ENCODE results near the gene ASPSCR1. TPM values are rescaled to one million over a fixed set of nuclear protein-coding genes. Genes with fewer than 3 reads are reported as not detected.

ASPSCR1 gene
- total RNA-seq, 1 experiment from 2014 or later, result 60.4 TPM

- H3K4me3 Mint-ChIP-seq, result no peak overlapping the region
- peaks cover 38% of the 10 kb centered on the region for H3K27me3 Mint-ChIP-seq (ENCODE audit: low read depth)
- no peak for DNase-seq (ENCODE audit: low spot score)
- TF ChIP-seq ZNF138 (CRISPR knock-in tag; conservative IDR thresholded peaks at IDR 0.05) (no peak), ZNF416 (CRISPR knock-in tag; IDR thresholded peaks at IDR 0.05) (no peak), RELA (CRISPR knock-in tag; IDR thresholded peaks at IDR 0.05; ENCODE audit: borderline replicate concordance) (no peak), MLX (CRISPR knock-in tag; IDR thresholded peaks at IDR 0.05) (no peak)
- TF ChIP-seq, protein P1, sequence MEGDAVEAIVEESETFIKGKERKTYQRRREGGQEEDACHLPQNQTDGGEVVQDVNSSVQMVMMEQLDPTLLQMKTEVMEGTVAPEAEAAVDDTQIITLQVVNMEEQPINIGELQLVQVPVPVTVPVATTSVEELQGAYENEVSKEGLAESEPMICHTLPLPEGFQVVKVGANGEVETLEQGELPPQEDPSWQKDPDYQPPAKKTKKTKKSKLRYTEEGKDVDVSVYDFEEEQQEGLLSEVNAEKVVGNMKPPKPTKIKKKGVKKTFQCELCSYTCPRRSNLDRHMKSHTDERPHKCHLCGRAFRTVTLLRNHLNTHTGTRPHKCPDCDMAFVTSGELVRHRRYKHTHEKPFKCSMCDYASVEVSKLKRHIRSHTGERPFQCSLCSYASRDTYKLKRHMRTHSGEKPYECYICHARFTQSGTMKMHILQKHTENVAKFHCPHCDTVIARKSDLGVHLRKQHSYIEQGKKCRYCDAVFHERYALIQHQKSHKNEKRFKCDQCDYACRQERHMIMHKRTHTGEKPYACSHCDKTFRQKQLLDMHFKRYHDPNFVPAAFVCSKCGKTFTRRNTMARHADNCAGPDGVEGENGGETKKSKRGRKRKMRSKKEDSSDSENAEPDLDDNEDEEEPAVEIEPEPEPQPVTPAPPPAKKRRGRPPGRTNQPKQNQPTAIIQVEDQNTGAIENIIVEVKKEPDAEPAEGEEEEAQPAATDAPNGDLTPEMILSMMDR (IDR thresholded peaks at IDR 0.05), result no peak
- no peaks in the 10 kb centered on the region for H3K4me1 Mint-ChIP-seq
- no peaks in the 10 kb centered on the region for H3K9me3 Mint-ChIP-seq
- CTCF ChIA-PET, result interaction anchor here (1.0 to 1.9 kb wide), 3 partner anchors 40 to 82 kb away, joined by 3 to 9 read pairs (median 4); partner anchors contain the start of gene DCXR
- H3K27ac Mint-ChIP-seq, result no peak overlapping the region
- POLR2A ChIA-PET, result no interaction called here
- no peaks in the 10 kb centered on the region for H3K36me3 Mint-ChIP-seq
- no peak for ATAC-seq
Observed at GRCh38 chr17:81955756-81956544, 21.5 kb upstream of the ASPSCR1 start.

DNA sequence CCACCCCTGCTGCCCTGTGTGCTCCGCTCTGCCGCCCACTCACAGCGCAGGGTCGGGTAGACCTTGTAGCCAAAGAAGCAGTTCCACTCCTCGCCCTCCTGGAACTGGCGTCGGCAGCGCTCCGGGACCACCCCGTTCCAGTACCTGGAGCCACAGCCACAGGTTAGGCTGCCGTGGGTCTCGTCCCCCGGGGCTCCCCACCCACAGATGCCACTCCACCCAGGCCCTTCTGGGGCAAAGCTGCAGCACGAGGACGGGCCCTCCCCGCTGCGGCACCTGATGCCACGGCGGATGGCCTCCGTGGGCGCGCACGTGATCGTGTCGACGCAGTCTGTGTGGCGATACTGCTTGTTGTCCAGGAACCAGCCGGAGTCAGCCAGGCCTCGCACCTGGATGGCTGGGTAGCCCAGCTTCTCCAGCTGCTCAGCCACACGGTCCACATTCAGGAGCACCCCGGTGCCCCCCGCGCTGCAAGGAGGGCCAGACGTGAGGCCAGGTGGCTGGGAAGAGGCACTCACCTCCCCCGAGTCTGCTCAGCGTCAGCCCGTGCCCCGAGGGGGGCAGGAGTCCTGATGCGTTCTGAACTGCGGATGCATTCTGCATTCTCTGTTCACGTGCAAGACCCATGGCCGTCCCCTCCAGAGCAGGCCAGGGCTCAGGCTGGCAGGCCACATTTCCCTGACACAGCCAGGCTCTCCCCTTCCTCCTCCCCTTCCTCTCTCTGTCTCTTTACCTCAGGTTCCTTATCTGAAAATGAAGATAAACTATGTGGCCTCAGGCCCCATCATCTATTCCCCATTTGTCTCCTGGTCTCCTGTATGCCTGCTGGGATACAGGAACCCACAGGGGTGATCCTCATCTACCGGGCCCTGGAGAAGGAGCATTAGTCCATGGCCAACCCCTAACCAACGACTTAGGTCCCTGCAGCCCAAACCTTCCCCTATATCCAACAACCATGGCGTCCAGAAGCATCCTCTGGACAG is 20.5 kb upstream of the ASPSCR1 start:
- H3K4me1 Mint-ChIP-seq, result no peaks in the 10 kb centered on the region
- H3K27ac Mint-ChIP-seq, result no peak overlapping the region
- H3K4me3 Mint-ChIP-seq, result no peak overlapping the region
- H3K27me3 Mint-ChIP-seq (ENCODE audit: low read depth), result peaks cover 41% of the 10 kb centered on the region
- ChIA-PET CTCF (no interaction called here), POLR2A (no interaction called here)
- DNase-seq (ENCODE audit: low spot score), result no peak
- ATAC-seq, result no peak
- no peaks in the 10 kb centered on the region for H3K9me3 Mint-ChIP-seq
- no peaks in the 10 kb centered on the region for H3K36me3 Mint-ChIP-seq
- no peak for TF ChIP-seq ZNF423 (CRISPR knock-in tag; IDR thresholded peaks at IDR 0.05)
- no peak for TF ChIP-seq ZNF532 (CRISPR knock-in tag; IDR thresholded peaks at IDR 0.05; ENCODE audit: borderline replicate concordance)
- TF ChIP-seq HMGA2 (CRISPR knock-in tag; IDR thresholded peaks at IDR 0.05), result no peak
- TF ChIP-seq ZBTB21 (CRISPR knock-in tag; IDR thresholded peaks at IDR 0.05; ENCODE audit: borderline replicate concordance), result no peak
- no peak for TF ChIP-seq STAT6 (CRISPR knock-in tag; conservative IDR thresholded peaks at IDR 0.05; ENCODE audit: low read depth)
- TF ChIP-seq MYBL2 (CRISPR knock-in tag; IDR thresholded peaks at IDR 0.05), result no peak
- no peak for TF ChIP-seq CBFB (CRISPR knock-in tag; IDR thresholded peaks at IDR 0.05; ENCODE audit: low read depth)
- TF ChIP-seq OVOL2 (CRISPR knock-in tag; IDR thresholded peaks at IDR 0.05; ENCODE audit: borderline replicate concordance), result no peak
- TF ChIP-seq SMAD3 (CRISPR knock-in tag; IDR thresholded peaks at IDR 0.05; ENCODE audit: borderline replicate concordance), result no peak
- no peak for TF ChIP-seq ZNF281 (CRISPR knock-in tag; IDR thresholded peaks at IDR 0.05)
- TF ChIP-seq NFATC4 (CRISPR knock-in tag; IDR thresholded peaks at IDR 0.05), result no peak
- no peak for TF ChIP-seq SMAD4 (CRISPR knock-in tag; IDR thresholded peaks at IDR 0.05)
- no peak for TF ChIP-seq ATF2 (CRISPR knock-in tag; IDR thresholded peaks at IDR 0.05; ENCODE audit: borderline replicate concordance, low read depth)
